ENCODE results near the gene PCDH15.

GRCh38 chr10:54496852-54497251 is 304.2 kb downstream of the PCDH15 start:
- TF ChIP-seq POLR2A (IDR thresholded peaks at IDR 0.05; ENCODE audit: low read depth, low read length) (no peak), USF2 (IDR thresholded peaks at IDR 0.05; ENCODE audit: low read depth, low read length) (no peak), FOS (IDR thresholded peaks at IDR 0.05; ENCODE audit: low read depth, low read length) (no peak), RAD21 (IDR thresholded peaks at IDR 0.05; ENCODE audit: low read length) (no peak)
- TF ChIP-seq, protein P1, sequence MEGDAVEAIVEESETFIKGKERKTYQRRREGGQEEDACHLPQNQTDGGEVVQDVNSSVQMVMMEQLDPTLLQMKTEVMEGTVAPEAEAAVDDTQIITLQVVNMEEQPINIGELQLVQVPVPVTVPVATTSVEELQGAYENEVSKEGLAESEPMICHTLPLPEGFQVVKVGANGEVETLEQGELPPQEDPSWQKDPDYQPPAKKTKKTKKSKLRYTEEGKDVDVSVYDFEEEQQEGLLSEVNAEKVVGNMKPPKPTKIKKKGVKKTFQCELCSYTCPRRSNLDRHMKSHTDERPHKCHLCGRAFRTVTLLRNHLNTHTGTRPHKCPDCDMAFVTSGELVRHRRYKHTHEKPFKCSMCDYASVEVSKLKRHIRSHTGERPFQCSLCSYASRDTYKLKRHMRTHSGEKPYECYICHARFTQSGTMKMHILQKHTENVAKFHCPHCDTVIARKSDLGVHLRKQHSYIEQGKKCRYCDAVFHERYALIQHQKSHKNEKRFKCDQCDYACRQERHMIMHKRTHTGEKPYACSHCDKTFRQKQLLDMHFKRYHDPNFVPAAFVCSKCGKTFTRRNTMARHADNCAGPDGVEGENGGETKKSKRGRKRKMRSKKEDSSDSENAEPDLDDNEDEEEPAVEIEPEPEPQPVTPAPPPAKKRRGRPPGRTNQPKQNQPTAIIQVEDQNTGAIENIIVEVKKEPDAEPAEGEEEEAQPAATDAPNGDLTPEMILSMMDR (conservative IDR thresholded peaks at IDR 0.05; ENCODE audit: low read depth, low read length) = no peak

Data from IMR-90 (cell line).